GM13977 (cell line): ENCODE results near the gene RALB.
A peak's percentile ranks its signal among the peaks of the same experiment; 100 is the strongest.
"Not testable (repeated sequence)": the region's sequence is repeated elsewhere in the genome, so short reads cannot be mapped to it uniquely, and the experiment has no call there.

Experiments used
- DNase-seq: peaks from one replicate; pipeline ENCODE4 v3.0.0; 2012; ENCODE audit warnings: low spot score
- CTCF ChIP-seq: IDR thresholded peaks from 2 replicates; pipeline ENCODE4 v1.5.1; 2012; ENCODE audit warnings: mild to moderate bottlenecking, control low read depth; ENCODE audit not compliant: insufficient read depth; ENCODE audit errors: extremely low read depth, missing control alignments
- in situ Hi-C: fragments of 300-500 bp; cut with MboI; formaldehyde crosslinking; loops from one replicate; pipeline ENCODE4 v1.12.0; 2022; ENCODE audit warnings: low sequenced_read_pairs, low pct_unique_long_range_greater_than_20kb, mixed read lengths, inconsistent platforms; ENCODE audit not compliant: unreplicated experiment

Gene RALB

GRCh38 chr2:120308038-120308910 lies 55.6 kb downstream of the RALB start:
- no peak for TF ChIP-seq CTCF
- DNase-seq: no peak
- in situ Hi-C loops: no loop called here

GRCh38 chr2:120310136-120310535 lies 57.5 kb downstream of the RALB start:
- in situ Hi-C loops: no loop called here

GRCh38 chr2:120310841-120311240 lies 58.2 kb downstream of the RALB start:
- in situ Hi-C loops, DNase-seq: not testable (repeated sequence)

More at GRCh38 chr2:120310136-120310535, 57.5 kb downstream of the RALB start:
- peak; percentile 76 for DNase-seq
- TF ChIP-seq CTCF: no peak

- no peak for TF ChIP-seq CTCF
- in situ Hi-C loops: no loop called here
- DNase-seq: no peak
Observed at GRCh38 chr2:120312076-120312475, 59.4 kb downstream of the RALB start.

- DNase-seq: peak; percentile 79
- in situ Hi-C loops: no loop called here
- peak; percentile 97 for TF ChIP-seq CTCF
Observed at GRCh38 chr2:120312860-120313694, 60.4 kb downstream of the RALB start.

GRCh38 chr2:120313695-120314615 lies 61.3 kb downstream of the RALB start:
- no peak for TF ChIP-seq CTCF
- in situ Hi-C loops: no loop called here
- no peak for DNase-seq
